NCI-H526 treated with DMSO at 0.1 percent for 48 hours (cell line): ENCODE data around the gene AGER.
"Not testable (repeated sequence)": the region's sequence is repeated elsewhere in the genome, so short reads cannot be mapped to it uniquely, and the experiment has no call there.

Experiments
- DNase-seq: peaks from one replicate; lab custom pipeline; 2025; lab: John Stamatoyannopoulos, UW

Gene AGER

DNA sequence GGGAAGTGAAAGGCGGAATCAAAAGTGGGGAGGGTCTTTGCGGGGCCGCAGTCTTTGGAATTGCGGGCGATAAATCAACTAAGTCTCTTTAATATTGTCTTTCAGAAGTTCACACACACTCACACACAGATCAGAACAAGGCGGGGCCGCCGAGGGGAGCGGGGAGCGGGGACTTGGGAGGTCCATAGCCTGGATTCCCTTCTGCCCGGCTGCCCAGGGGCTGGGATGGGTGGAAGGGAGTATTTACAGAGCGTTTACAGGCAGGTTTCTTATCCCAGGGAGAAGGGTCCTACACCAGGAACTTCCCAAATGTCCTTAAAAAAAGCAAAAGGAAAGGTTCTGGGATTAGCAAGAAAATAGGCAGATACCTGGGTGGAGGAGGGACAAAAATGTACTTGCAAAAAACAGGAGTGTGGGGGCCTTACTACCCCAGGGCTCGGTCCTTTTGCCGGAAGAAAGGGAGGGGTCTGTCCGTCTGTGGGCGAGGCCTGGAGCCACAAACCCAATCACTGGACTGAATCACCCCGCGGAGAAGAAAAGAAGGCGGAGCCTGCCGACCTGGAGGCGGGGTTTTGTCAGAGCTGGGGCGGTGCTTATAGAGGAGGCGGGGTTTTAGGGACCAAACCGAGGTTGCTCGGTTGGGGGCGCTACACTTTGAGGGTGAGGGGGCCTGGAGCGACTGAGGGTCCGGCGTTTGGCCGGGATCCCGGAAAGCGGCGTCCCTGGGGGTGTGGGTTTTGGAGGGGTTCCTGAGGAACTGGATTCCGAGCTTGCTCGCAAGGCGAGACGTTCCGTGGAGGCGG lies 35.6 kb downstream of the AGER start:
- no peak for DNase-seq

DNA sequence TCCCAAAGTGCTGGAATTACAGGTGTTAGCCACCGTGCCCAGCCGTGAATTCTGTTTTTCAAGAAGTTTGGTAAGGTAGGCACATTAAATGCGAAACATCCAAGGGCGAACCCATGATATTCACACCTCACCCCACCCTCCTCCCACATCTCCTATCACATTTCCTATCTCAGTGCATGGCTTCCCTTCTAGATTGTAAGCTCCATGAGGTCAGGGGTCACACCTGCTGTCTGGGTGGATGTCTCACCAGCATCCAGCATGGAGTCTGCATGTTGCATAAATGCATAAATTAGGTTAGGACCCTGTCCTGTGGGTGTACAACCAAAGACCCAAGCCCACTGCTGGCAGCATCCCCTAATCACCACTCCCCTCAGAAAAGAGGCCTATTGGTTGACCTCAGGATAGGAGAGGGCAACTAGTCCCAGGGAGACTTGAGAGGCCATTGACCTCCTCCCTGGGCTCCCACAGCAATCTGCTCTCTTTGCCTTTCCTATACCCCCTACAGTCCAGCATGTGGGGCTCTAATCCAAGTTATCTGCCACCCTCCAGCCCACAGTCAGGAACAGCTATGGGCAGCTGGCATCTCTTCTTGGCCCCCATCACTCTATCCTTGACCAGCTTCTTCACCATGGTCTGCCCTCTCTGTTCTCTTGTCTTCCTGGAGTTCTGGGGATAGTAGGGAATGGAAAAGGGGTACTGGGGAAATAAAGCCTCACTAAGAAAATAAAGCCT lies 36.5 kb downstream of the AGER start:
- DNase-seq, result no peak

DNA sequence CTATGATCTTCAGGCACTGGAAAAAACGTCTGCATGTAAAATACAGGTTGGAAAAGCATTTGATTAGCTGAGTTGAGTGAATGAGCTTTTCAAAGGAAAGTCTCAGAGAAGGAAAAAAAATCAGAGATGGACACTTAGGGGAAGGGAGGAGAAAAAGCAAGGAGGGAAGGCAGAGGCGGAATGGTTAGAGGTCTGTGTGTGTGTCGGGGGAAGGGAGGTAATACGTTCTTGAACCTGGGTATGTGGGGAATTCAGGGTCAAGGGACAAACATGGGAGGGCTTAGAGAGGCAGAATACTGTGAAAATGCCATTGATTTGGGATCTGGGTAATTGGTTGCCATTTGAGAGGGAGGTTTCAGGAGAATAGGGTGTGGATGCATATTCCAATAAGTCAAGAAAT lies 37.4 kb downstream of the AGER start:
- no peak for DNase-seq

DNA sequence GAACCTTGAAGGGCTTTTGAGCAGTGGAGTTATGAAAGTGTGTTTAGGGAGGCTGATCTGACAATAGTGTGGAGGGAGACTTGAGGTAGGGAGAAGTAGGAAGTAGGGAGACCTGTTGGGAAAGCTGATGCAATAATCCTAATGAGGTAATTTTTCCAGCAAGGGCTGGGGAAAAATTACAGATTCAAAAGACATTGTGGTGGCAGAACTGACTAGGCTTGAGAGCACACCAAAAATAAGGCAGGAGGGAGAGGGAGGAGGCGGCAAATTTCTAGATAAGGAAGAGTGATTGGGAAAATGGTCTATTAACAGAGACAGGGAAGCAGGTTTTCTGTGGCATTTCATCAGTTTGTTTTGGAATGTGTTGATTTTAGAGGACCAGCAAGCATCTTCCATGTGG lies 37.8 kb downstream of the AGER start:
- DNase-seq, result no peak

- not testable (repeated sequence) for DNase-seq
Observed at GRCh38 chr6:32144238-32144637, 39.8 kb downstream of the AGER start.

GRCh38 chr6:32140420-32141046 lies 43.5 kb downstream of the AGER start:
- no peak for DNase-seq

DNA sequence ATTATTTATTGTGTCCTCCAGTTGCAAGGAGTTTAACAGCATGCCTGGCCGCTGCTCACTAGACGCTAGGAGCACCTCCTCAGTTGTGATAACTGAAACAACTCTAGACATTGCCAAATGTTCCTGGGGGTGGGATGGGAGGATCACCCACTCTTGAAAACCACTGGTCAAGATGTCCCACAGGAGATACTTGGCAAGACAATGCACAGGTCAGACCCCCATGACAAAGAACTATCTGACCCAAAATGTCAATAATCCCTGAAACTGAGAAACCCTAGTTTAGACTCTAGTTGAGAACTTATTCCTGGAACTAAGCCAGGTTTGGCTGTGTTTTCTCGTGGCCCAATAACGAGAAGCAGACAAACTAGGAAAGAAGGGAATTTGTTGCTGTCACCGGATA lies 44.5 kb downstream of the AGER start:
- no peak for DNase-seq

DNA sequence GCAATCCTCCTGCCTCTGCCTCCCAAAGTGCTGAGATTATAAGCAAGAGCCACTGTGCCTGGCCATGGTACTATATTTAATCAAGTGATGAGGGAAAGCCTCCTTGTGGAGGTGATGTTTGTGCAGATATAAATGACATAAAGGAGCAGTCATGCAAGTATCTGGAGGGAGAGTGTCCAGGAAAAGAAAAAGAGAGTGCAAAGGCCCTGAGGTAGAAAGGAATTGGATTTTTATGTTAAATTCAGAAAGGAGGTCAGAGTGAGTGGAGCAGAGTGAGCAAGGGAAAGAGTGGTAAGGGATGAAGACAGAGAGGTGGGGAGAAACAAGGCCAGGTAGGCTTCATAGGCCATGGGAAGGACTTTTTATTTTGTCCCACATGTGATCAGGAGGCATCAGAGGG lies 46.6 kb downstream of the AGER start:
- no peak for DNase-seq

- no peak for DNase-seq
Observed at GRCh38 chr6:32133786-32134185, 50.3 kb downstream of the AGER start.

- no peak for DNase-seq
Observed at GRCh38 chr6:32132110-32132509, 51.9 kb downstream of the AGER start.

- DNase-seq, result no peak
Observed at GRCh38 chr6:32131439-32131948, 52.6 kb downstream of the AGER start.
